Adipose tissue (tissue), 3 donors: ENCODE data around the gene C1orf167. TPM values are rescaled to one million over a fixed set of nuclear protein-coding genes. Genes with fewer than 3 reads are reported as not detected.

Experiments
- H3K27ac ChIP-seq: one replicate; pipeline ENCODE4 v1.5.1; 2013; ENCODE audit warnings: low read depth, low read length
- WGBS, 3 donors: extraction: QIAGEN DNeasy Blood & Tissue Kit; methylation state at CpG; one replicate each; pipeline ENCODE4 v1.1.7; 2013; 5-methylcytosine and 5-hydroxymethylcytosine counted together
- polyA plus RNA-seq, 3 donors: library from polyadenylated mRNA; stranded (reverse); fragments of 200-250 nt; gene quantifications; one replicate each; pipeline ENCODE4 v1.2.3, GENCODE V29; 2013
- donor health status: healthy with polysubstance abuse.
- donor health status: Bipolar disorder and iron deficiency.
- donor health status: healthy.

The C1orf167 gene
- 1 to 10 TPM in 2 of 3 donors, under 1 TPM in 1; 0.83 to 2.7 (median 2.1) TPM for polyA plus RNA-seq

- H3K27ac ChIP-seq = no peak within 1 kb of the TSS
- 3 to 7% (median 6%) methylated on average over 27 to 29 of the region's 29 CpGs for WGBS, 3 donors
Observed at GRCh38 chr1:11761988-11762406, at the start of gene C1orf167. TSS of gene C1orf167 (plus strand) at chr1:11762193. CDS start at chr1:11764401, 2,208 bp downstream.

- WGBS, 3 donors = 84 to 91% (median 88%) methylated on average over 8 of the region's 8 CpGs
- H3K27ac ChIP-seq = no peak overlapping the region
Observed at GRCh38 chr1:11712285-11712684, 49.7 kb upstream of the C1orf167 start.

GRCh38 chr1:11713095-11713494 lies 48.9 kb upstream of the C1orf167 start:
- H3K27ac ChIP-seq = no peak overlapping the region
- WGBS, 3 donors = 69 to 80% (median 73%) methylated on average over 11 of the region's 11 CpGs

- WGBS, 3 donors = 67 to 77% (median 73%) methylated on average over 24 of the region's 24 CpGs
- H3K27ac ChIP-seq = no peak overlapping the region
Observed at GRCh38 chr1:11714831-11715575, 47.0 kb upstream of the C1orf167 start.

DNA sequence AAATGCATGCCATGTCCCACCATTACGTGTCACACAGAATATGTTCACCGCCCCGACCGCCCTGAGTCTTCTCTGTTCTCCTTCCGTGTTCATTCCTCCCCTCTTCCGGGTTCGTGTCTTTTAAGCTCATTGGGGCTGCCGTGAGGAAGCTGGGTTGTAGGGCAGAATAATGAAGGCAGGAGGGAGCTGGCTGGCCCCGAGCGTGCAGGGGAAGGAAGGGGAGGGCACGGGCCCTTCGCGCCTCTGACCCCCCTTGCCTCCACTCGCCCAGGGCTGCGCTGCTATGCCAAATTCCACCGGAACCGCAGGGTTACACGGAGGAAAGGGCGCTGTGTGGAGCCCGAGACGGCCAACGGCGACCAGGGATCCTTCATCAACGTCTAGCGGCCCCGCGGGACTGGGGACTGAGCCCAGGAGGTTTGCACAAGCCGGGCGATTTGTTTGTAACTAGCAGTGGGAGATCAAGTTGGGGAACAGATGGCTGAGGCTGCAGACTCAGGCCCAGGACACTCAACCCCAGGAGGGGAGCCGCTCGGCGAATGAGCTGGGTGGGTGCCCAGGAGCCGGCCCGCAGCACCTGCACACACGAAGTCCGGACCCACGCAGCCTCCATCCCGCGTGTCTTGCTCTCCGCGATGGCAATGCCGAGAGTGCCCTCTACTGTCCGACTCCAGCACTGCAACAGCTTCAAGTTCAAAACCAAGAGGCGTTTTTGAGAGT lies 42.5 kb upstream of the C1orf167 start:
- H3K27ac ChIP-seq = peak overlapping the region; percentile 39
- WGBS, 3 donors = 4 to 8% (median 4%) methylated on average over 43 to 44 of the region's 44 CpGs

DNA sequence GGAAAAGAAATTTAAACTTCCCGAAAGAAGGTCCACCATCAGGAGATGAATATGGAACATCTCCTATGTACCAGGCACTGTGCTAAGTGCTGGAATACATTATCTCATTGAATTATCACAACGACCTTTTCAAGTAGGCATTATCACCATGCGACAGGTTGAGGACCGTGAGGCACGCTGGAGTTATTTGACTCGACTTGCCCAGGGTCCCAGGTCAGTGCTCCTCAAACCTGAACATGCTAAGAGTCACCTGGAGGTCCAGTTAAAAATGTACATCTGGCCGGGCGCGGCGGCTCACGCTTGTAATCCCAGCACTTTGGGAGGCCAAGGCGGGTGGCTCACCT lies 42.0 kb upstream of the C1orf167 start:
- no peak overlapping the region for H3K27ac ChIP-seq
- 61 to 78% (median 75%) methylated on average over 12 of the region's 12 CpGs for WGBS, 3 donors

DNA sequence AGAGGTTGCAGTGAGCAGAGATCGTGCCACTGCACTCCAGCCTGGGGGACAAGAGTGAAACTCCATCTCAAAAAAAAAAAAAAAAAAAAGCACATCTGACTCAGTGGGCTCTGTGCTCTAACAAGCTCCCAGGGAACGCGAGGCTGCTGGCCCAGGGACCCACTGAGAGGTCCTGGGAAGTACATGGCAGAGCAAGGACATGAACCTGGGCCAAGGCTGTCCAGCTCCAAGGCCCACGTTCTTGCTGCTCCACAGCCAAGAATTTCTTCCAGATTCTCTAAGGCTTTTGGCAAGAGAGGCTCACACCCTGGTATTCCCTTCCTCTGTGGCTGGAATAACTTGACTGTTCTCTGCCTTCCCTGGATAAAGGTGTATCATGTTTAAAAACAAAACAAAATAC lies 41.5 kb upstream of the C1orf167 start:
- 44 to 65% (median 46%) methylated on average over 4 of the region's 4 CpGs for WGBS, 3 donors
- H3K27ac ChIP-seq = no peak overlapping the region

GRCh38 chr1:11721311-11721710 lies 40.7 kb upstream of the C1orf167 start:
- WGBS, 3 donors = 45 to 80% (median 78%) methylated on average over 4 of the region's 4 CpGs
- no peak overlapping the region for H3K27ac ChIP-seq

DNA sequence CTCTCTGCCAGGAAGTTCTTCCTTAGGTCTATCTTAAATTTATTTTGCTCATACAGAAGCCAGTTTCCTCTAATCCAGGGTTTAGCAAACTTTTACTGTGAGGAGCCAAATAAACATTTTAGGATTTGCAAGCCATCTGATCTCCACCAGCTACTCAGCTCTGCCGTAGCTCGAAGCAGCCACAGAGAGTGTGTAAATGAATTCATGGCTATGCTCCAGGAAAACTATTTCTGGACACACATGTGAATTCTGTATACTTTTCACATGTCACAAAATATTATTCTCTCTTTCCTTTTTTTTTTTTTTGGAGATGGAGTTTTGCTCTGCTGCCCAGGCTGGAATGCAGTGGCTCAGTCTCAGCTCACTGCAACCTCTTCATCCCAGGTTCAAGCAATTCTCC lies 39.5 kb upstream of the C1orf167 start:
- no peak overlapping the region for H3K27ac ChIP-seq
- 27 to 80% (median 52%) methylated on average over 2 of the region's 2 CpGs for WGBS, 3 donors

GRCh38 chr1:11725616-11726015 lies 36.4 kb upstream of the C1orf167 start:
- 44 to 81% (median 53%) methylated on average over 5 of the region's 5 CpGs for WGBS, 3 donors
- H3K27ac ChIP-seq = no peak overlapping the region

DNA sequence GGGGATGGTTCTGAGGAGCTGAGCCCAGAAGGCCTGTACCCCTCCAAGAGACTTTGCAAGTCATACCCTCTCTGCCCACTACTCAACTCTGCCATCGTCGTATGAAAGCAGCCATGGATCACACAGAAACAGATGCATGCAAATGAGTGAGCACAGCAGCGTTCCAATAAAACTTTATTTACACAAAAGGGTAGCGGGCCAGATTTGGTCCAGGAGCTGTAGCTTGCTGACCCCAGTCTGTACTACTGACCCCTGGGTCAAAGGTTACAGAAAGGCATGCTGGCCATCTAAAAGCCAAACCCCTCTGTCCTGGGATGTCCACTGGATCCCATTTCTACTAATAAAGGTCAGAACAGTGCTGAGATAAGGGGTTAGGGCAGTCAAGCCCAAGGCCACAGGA lies 34.9 kb upstream of the C1orf167 start:
- H3K27ac ChIP-seq = no peak overlapping the region
- 94 to 98% (median 97%) methylated on average over 4 of the region's 4 CpGs for WGBS, 3 donors

GRCh38 chr1:11728126-11728806 lies 33.7 kb upstream of the C1orf167 start:
- 95 to 99% (median 96%) methylated on average over 4 of the region's 4 CpGs for WGBS, 3 donors
- H3K27ac ChIP-seq = no peak overlapping the region

- no peak overlapping the region for H3K27ac ChIP-seq
- WGBS, 3 donors = 83 to 86% (median 83%) methylated on average over 11 of the region's 11 CpGs
Observed at GRCh38 chr1:11729155-11729497, 32.9 kb upstream of the C1orf167 start.

- no peak overlapping the region for H3K27ac ChIP-seq
- 42 to 63% (median 42%) methylated on average over 26 of the region's 26 CpGs for WGBS, 3 donors
Observed at GRCh38 chr1:11729498-11730428, 32.2 kb upstream of the C1orf167 start.

DNA sequence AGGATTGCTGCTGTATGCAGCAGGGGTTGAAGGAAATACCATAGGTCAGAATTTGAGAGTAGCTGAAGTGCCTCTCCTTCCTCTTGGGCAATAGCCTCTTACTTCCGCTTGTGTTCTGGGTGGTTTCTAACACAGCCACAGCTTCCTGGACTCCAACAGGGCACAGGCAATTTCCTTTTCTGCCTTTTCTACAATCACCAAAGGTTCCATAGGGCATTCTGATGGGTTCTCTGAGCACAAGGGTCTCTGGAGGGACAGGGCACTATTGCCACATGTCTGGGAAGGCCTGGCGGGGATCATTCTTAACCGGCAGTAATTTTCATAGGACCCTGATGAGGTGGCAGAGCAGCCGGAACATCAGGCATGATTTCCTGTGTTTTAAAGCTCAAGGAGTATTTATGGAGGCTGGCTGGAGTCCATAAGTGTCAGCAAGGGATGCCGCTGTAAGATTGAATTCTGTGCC lies 31.5 kb upstream of the C1orf167 start:
- H3K27ac ChIP-seq = no peak overlapping the region
- WGBS, 3 donors = 17 to 67% (median 29%) methylated on average over 5 of the region's 5 CpGs

DNA sequence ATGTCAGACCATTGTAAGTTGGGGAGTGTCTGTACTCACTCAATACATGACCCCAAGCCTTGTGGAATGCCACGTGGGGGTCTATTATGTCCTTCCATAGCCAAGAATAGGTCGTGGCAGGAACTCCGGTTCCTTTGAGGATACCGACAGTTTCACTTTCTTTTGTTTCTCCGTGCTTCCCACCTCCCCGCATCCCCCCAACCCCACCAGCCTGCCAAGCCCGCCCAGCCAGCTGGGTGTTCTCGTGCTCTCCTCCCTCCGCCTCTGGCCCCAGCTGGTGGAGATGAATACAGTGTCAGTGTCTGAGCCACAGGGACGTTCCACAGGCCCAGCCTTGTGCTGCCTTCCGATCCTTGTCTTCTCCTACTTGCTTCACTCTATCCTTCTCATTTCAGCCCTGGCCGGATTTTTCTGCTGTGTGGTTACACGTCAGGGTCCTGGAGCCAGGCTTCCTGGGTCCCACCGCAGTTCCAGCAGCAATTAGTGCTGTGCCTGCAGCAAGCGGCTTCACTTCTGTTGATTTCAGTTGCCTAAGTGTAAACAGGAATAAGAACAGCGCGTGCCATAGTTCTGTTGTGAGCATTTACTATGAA lies 30.2 kb upstream of the C1orf167 start:
- H3K27ac ChIP-seq = no peak overlapping the region
- WGBS, 3 donors = 6 to 34% (median 8%) methylated on average over 16 to 17 of the region's 17 CpGs

DNA sequence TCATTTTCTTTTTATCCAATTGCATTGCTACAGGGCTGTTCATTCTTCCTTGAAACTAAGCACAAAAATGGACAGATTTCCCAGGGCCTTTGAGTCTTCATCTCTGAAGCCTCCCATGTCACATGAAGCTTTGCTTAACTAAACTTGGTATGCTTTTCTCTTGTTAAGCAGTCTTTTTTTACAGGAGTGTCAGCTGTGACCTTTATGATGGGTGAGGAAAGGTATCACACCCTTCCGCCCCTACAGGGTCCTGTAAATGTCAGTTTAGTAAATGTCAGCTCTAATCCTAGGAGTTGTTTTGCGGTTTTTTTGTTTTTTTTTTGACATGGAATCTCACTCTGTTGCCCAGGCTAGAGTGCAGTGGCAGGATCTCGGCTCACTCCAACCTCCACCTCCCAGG lies 28.7 kb upstream of the C1orf167 start:
- H3K27ac ChIP-seq = no peak overlapping the region
- 93 to 97% (median 95%) methylated on average over 3 of the region's 3 CpGs for WGBS, 3 donors

DNA sequence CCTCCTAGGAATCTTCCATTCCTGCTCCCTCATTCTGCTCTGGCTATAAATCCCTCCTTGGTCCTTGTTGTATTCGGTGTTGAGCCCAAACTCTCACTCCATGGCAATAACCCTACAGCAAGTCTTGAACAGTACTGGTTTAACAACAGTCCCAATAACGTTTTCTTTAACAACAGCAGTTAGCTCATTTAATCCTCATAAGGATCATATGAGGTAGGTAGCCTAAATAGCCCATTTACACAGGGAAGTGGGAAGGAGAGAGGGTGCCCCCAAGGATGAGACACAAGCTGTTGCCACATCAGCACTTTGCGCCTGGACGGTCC lies 26.5 kb upstream of the C1orf167 start:
- whole genome bisulfite sequencing, 3 donors = 17 to 38% (median 28%) methylated on average over 4 of the region's 4 CpGs
- peak overlapping the region; percentile 53 for H3K27ac ChIP-seq
